NK-92 (cell line): ENCODE data around the gene RASSF5.

ENCODE experiments used
- DNase-seq: peaks from one replicate; lab custom pipeline; 2025; ENCODE audit not compliant: unreplicated experiment; lab: John Stamatoyannopoulos, UW

Gene RASSF5

GRCh38 chr1:206513312-206514111 is 6.2 kb downstream of the RASSF5 start:
- no peak for DNase-seq

- no peak for DNase-seq
Observed at GRCh38 chr1:206514813-206515387, 7.6 kb downstream of the RASSF5 start.

- no peak for DNase-seq
Observed at GRCh38 chr1:206516728-206516990, 9.3 kb downstream of the RASSF5 start.

- no peak for DNase-seq
Observed at GRCh38 chr1:206517784-206518183, 10.5 kb downstream of the RASSF5 start.

GRCh38 chr1:206518206-206518605 is 10.9 kb downstream of the RASSF5 start:
- no peak for DNase-seq

GRCh38 chr1:206518743-206519142 is 11.4 kb downstream of the RASSF5 start:
- DNase-seq = no peak

- no peak for DNase-seq
Observed at GRCh38 chr1:206521127-206521526, 13.8 kb downstream of the RASSF5 start.

- no peak for DNase-seq
Observed at GRCh38 chr1:206521694-206522402, 14.5 kb downstream of the RASSF5 start.

GRCh38 chr1:206524739-206525364 is 17.5 kb downstream of the RASSF5 start:
- no peak for DNase-seq

GRCh38 chr1:206526064-206526911 is 19.0 kb downstream of the RASSF5 start:
- DNase-seq = no peak

- DNase-seq = no peak
Observed at GRCh38 chr1:206529425-206529824, 22.1 kb downstream of the RASSF5 start.

GRCh38 chr1:206532368-206532767 is 25.0 kb downstream of the RASSF5 start:
- no peak for DNase-seq

- DNase-seq = no peak
Observed at GRCh38 chr1:206534552-206534951, 27.2 kb downstream of the RASSF5 start.

GRCh38 chr1:206535853-206536188 is 28.5 kb downstream of the RASSF5 start:
- no peak for DNase-seq

GRCh38 chr1:206537141-206537540 is 29.8 kb downstream of the RASSF5 start:
- no peak for DNase-seq

- DNase-seq = no peak
Observed at GRCh38 chr1:206538086-206538770, 30.9 kb downstream of the RASSF5 start.

GRCh38 chr1:206538901-206539640 is 31.7 kb downstream of the RASSF5 start:
- DNase-seq = no peak

GRCh38 chr1:206540044-206540780 is 32.9 kb downstream of the RASSF5 start:
- DNase-seq = no peak

- no peak for DNase-seq
Observed at GRCh38 chr1:206541236-206541833, 34.0 kb downstream of the RASSF5 start.
